Purkinje cell (primary cell): ENCODE results near the gene WBP11. TPM values are rescaled to one million over a fixed set of nuclear protein-coding genes. Genes with fewer than 3 reads are reported as not detected.

Experiments
- polyA plus RNA-seq: library from polyadenylated mRNA; unstranded; fragments of >200 nt; fragmentation: Nextera tagmentation; gene quantifications from 2 replicates; pipeline ENCODE4 v1.2.1, GENCODE V29; 2014

WBP11 gene
- 45.0 and 84.9 TPM in 2 replicates for polyA plus RNA-seq

GRCh38 chr12:14803011-14803829 is at the start of gene WBP11, which contains the start of gene C12orf60:
TSS of gene WBP11 (minus strand) at chr12:14803478. CDS start at chr12:14801383, 2,095 bp downstream.
TSS of gene C12orf60 (plus strand) at chr12:14803670. CDS start at chr12:14822936, 19,266 bp downstream.

GRCh38 chr12:14843425-14843887 is 40.2 kb upstream of the WBP11 start, which contains the start of gene ART4:
TSS of gene ART4 (minus strand) at chr12:14843526. CDS start at chr12:14843113, 413 bp downstream.

GRCh38 chr12:14814014-14814413 is 10.7 kb upstream of the WBP11 start, which contains the start of gene SMCO3:
TSS of gene SMCO3 (minus strand) at chr12:14814182. CDS start at chr12:14806680, 7,502 bp downstream.

Other genes with a start within 250 kb of the WBP11 start
- 0.98 TPM in 1 of 2 replicates, not detected in the other for gene PLBD1, start 235.6 kb downstream of the WBP11 start, polyA plus RNA-seq
- not detected in 2 replicates for gene GUCY2C, start 106.9 kb downstream of the WBP11 start, polyA plus RNA-seq
- 2.0 and 9.4 TPM in 2 replicates for gene C12orf60, start 192 bp upstream of the WBP11 start, polyA plus RNA-seq
- gene SMCO3, start 10.7 kb upstream of the WBP11 start, polyA plus RNA-seq = not detected in 2 replicates
- gene ART4, start 40.0 kb upstream of the WBP11 start, polyA plus RNA-seq = not detected in 2 replicates
- 0.43 and 7.6 TPM in 2 replicates for gene MGP, start 82.4 kb upstream of the WBP11 start, polyA plus RNA-seq
- not detected in 2 replicates for gene ERP27, start 135.1 kb upstream of the WBP11 start, polyA plus RNA-seq
- gene ARHGDIB, start 158.1 kb upstream of the WBP11 start, polyA plus RNA-seq = 8.2 TPM in 1 of 2 replicates, not detected in the other
- not detected in 2 replicates for gene PDE6H, start 169.6 kb upstream of the WBP11 start, polyA plus RNA-seq